ENCODE measurements around the gene CYS1.
"Not testable (repeated sequence)": the region's sequence is repeated elsewhere in the genome, so short reads cannot be mapped to it uniquely, and the experiment has no call there.

The CYS1 gene

GRCh38 chr2:10119601-10120157 lies 39.5 kb upstream of the CYS1 start:
- Mint-ChIP-seq H3K9me3 (no peaks in the 10 kb centered on the region), H3K36me3 (ENCODE audit: low read depth) (peaks cover 3% of the 10 kb centered on the region), H3K4me1 (peaks cover 30% of the 10 kb centered on the region), H3K27ac (peak overlapping the region; percentile 88 to 95 (median 90)), H3K4me3 (peak overlapping the region; percentile 96 to 100 (median 98)), H3K27me3 (ENCODE audit: low read depth) (peaks cover 14% of the 10 kb centered on the region)
- TF ChIP-seq, protein P1, sequence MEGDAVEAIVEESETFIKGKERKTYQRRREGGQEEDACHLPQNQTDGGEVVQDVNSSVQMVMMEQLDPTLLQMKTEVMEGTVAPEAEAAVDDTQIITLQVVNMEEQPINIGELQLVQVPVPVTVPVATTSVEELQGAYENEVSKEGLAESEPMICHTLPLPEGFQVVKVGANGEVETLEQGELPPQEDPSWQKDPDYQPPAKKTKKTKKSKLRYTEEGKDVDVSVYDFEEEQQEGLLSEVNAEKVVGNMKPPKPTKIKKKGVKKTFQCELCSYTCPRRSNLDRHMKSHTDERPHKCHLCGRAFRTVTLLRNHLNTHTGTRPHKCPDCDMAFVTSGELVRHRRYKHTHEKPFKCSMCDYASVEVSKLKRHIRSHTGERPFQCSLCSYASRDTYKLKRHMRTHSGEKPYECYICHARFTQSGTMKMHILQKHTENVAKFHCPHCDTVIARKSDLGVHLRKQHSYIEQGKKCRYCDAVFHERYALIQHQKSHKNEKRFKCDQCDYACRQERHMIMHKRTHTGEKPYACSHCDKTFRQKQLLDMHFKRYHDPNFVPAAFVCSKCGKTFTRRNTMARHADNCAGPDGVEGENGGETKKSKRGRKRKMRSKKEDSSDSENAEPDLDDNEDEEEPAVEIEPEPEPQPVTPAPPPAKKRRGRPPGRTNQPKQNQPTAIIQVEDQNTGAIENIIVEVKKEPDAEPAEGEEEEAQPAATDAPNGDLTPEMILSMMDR (IDR thresholded peaks at IDR 0.05; ENCODE audit: unreplicated experiment in 3 of 3): no peak

DNA sequence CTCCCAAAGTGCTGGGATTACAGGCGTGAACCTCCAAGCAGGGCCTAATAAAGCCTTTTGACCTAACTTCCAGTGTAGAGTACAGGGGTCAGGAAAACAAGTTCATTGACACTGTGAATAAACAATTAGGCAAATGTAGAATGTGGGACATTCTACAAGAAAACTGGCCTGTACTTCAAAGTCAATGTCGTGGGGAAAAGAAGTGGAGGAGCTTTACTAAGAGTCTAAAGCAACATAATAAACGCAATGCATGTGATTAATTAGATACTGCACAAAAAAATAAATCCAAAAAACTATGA lies 38.8 kb upstream of the CYS1 start:
- Mint-ChIP-seq H3K9me3 (no peaks in the 10 kb centered on the region), H3K4me3 (peak overlapping the region; percentile 46 to 98 (median 55)), H3K27ac (peak overlapping the region in 1 of 3 experiments; percentile 3), H3K36me3 (ENCODE audit: low read depth) (no peaks in the 10 kb centered on the region), H3K4me1 (peaks cover 24% of the 10 kb centered on the region), H3K27me3 (ENCODE audit: low read depth) (peaks cover 9% of the 10 kb centered on the region)
- TF ChIP-seq, protein P1 (IDR thresholded peaks at IDR 0.05; ENCODE audit: unreplicated experiment in 3 of 3): no peak

DNA sequence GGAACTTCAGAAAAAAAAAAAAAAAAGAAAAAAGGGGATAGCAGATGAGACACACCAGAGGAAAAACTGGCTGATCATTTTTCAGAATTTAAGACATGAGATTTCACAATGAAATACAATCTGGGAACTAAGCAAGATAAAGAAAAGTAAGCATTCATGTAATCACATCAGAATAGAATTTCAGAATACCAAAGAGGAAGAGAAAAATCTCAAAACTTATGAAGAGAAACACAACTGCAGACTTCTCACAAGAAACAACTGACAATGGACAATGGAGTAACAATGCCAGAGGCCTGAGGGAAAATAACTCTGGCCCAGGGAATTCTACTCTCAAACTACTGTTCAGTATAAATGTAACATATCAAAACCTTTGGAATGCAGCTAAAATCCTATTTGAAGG lies 29.1 kb upstream of the CYS1 start:
- TF ChIP-seq, protein P1 (IDR thresholded peaks at IDR 0.05; ENCODE audit: unreplicated experiment in 3 of 3): no peak
- no peak overlapping the region for H3K4me3 Mint-ChIP-seq
- H3K9me3 Mint-ChIP-seq: peaks cover 6% of the 10 kb centered on the region
- H3K27me3 Mint-ChIP-seq (ENCODE audit: low read depth): no peaks in the 10 kb centered on the region
- H3K36me3 Mint-ChIP-seq (ENCODE audit: low read depth): peaks cover 6% of the 10 kb centered on the region
- peak overlapping the region in 2 of 3 experiments; percentile 8 to 36 for H3K27ac Mint-ChIP-seq
- H3K4me1 Mint-ChIP-seq: peaks cover 6% of the 10 kb centered on the region

DNA sequence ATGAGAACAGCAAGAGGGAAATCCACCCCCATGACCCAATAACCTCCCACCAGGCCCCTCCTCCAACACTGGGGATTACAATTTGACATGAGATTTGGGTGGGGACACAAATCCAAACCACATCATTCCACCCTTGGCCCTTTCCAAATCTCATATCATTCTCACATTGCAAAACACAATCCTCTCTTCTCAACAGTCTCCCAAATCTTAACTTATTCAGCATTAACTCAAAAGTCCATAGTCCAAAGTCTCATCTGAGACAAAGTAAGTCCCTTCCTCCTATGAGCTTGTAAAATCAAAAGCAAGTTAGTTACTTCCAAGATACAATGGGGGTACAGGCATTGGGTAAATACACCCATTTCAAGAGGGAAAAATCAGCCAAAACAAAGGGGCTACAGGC lies 24.7 kb upstream of the CYS1 start:
- peak overlapping the region; percentile 25 to 76 (median 41) for H3K27ac Mint-ChIP-seq

GRCh38 chr2:10103179-10103578 lies 23.0 kb upstream of the CYS1 start:
- TF ChIP-seq, protein P1 (IDR thresholded peaks at IDR 0.05; ENCODE audit: unreplicated experiment in 3 of 3): no peak
- no peak overlapping the region for H3K4me3 Mint-ChIP-seq
- peaks cover 6% of the 10 kb centered on the region for H3K36me3 Mint-ChIP-seq (ENCODE audit: low read depth)
- no peak overlapping the region for H3K27ac Mint-ChIP-seq
- no peaks in the 10 kb centered on the region for H3K27me3 Mint-ChIP-seq (ENCODE audit: low read depth)
- H3K4me1 Mint-ChIP-seq: peaks cover 10% of the 10 kb centered on the region
- H3K9me3 Mint-ChIP-seq: peaks cover 6% of the 10 kb centered on the region

More for the DNA sequence above, 24.7 kb upstream of the CYS1 start:
- H3K27me3 Mint-ChIP-seq (ENCODE audit: low read depth); H3K36me3 Mint-ChIP-seq (ENCODE audit: low read depth); H3K9me3 Mint-ChIP-seq; H3K4me3 Mint-ChIP-seq: not testable (repeated sequence)
- peaks cover 17% of the 10 kb centered on the region for H3K4me1 Mint-ChIP-seq

DNA sequence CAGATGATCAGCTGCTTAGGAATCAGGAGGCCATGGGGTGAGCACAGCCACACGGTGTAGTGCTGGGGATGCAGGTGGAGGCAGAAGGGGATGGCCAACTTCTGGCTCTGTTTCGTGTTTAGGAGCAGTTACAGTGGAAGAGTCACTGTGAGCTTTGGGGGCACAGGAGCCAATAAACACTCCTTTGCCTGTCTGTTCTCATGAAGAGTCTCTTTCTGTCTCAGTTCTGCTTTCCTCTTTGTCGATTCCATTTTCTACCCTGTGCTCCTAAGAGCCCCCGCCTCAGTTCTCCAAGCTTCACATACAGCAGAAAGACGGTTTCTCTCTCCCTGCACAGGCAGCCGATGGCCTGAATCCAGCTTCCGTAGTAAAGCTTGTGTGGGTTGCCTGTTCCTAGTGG lies 21.3 kb upstream of the CYS1 start:
- Mint-ChIP-seq H3K27me3 (ENCODE audit: low read depth) (peaks cover 6% of the 10 kb centered on the region), H3K27ac (peak overlapping the region in 2 of 3 experiments; percentile 40 to 73), H3K4me3 (no peak overlapping the region), H3K36me3 (ENCODE audit: low read depth) (no peaks in the 10 kb centered on the region), H3K9me3 (no peaks in the 10 kb centered on the region), H3K4me1 (peaks cover 20% of the 10 kb centered on the region)
- TF ChIP-seq, protein P1 (IDR thresholded peaks at IDR 0.05; ENCODE audit: unreplicated experiment in 3 of 3): no peak

Measured in nephron (organoid).